GM21786 (cell line): ENCODE data around the gene ATF4.

Experiments
- ATAC-seq: cut with Tn5 transposase; IDR thresholded peaks from one replicate; pipeline ENCODE4 v1.9.1; 2021; ENCODE audit not compliant: unreplicated experiment

Gene ATF4

GRCh38 chr22:39520226-39521105, at the start of gene ATF4:
TSS of gene ATF4 (plus strand) at chr22:39520562. CDS start at chr22:39521446, 884 bp downstream.
- peak; percentile 36 for ATAC-seq

DNA sequence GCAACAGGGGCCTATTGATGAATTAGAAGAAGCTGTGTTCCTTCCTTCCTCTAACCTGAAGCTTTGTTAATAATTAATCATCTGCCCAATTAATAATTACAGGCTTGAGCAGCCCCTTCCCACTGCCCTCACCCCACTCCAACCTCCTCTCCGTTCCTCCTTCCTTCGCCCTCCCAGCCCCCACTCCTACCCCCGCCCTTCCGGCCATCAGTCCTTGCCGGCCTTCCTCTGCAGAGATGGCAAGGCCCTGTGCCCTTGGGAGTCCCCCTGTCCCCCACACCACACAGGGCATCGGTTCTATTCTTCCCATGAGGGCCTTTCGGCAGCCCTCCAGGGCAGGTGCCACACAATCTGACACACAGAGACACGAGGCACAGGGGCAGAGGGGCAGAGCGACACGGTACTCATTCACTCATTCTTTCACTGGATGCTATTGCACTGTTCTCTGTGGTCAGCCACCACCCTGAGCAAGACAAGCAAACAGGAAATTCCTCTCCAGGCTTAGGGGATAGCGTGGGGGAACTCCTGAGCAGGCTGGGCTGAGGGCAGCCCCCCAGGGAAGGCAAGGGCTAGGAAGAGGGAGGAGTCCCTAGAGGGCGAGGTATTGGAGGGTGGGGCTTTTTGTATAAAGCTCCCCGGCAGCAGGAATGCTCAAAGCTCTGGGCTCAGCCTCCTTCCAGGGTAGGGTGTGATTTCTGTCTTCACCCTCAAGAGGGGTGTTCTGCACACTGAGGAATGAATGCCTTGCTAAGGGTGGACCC, 48.8 kb upstream of the ATF4 start:
- peak; percentile 70 for ATAC-seq

- ATAC-seq: no peak
These were observed 47.5 kb upstream of the ATF4 start for GRCh38 chr22:39472570-39473556.

- no peak for ATAC-seq
These were observed 46.5 kb upstream of the ATF4 start for GRCh38 chr22:39473851-39474250.

GRCh38 chr22:39474351-39475111, 45.8 kb upstream of the ATF4 start:
- ATAC-seq: no peak

- no peak for ATAC-seq
These were observed 45.0 kb upstream of the ATF4 start for GRCh38 chr22:39475337-39475736.

DNA sequence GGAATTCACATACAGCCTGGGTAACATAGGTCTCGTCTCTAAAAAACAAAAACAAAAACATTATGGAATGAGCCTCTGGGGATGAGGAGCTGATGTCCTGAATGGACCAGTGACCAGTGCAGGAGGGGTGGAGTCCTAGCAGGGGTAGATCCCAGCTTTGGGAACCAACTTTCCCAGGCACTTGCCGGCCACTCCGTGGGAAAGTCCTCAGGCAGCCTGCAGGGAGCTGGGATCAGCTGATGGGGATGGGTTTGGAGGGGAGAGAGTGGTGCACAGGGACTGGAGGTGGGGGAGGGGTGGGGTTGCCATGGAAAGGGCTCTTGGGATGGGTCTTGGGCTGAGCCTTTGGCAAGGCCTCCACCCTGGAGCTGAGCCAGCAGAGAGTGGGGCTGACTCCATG, 44.5 kb upstream of the ATF4 start:
- ATAC-seq: no peak

DNA sequence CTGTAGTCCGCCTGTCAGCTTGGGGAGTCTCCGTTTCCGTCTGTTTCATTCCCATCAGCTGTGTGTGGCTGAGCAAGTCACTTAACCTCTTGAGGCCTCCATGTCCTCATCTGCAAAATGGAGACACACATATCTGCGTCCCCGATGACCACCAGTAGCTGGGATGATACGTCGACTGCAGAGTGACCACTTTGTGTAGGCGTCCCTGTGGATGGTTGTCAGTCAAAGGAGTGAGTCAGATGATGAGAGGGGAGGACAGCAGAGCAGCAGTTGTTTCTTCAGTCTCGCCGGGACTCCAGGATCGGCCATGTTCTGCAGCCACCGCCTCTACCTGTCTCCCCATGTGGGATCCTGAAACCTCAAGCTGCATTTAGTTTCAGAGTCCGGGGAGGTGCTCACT, 43.7 kb upstream of the ATF4 start:
- ATAC-seq: no peak

GRCh38 chr22:39477542-39477941, 42.8 kb upstream of the ATF4 start:
- ATAC-seq: no peak

- ATAC-seq: no peak
These were observed 41.9 kb upstream of the ATF4 start for GRCh38 chr22:39478441-39478850.

- ATAC-seq: no peak
These were observed 41.1 kb upstream of the ATF4 start for GRCh38 chr22:39479254-39479653.

- no peak for ATAC-seq
These were observed 39.8 kb upstream of the ATF4 start for GRCh38 chr22:39480557-39480956.

DNA sequence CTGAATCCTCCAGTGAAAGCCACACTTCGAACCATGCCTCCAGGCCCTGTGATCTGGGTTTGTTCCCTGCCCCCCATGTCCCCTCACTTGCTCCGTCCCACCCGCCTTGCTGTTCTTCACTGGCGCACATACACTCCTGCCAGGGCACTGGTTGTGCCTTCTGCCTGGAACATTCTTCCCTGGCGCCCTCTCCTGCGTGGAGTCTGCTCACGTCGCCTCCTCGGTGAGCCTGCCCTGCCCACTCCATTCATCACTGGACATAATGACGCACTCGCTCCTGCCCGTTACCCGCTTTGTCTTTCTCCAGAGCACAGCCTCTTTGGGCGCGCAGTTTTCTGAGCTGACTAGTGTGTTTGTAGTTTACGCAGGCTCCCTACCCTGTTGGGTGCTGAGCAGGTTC, 39.3 kb upstream of the ATF4 start:
- no peak for ATAC-seq

DNA sequence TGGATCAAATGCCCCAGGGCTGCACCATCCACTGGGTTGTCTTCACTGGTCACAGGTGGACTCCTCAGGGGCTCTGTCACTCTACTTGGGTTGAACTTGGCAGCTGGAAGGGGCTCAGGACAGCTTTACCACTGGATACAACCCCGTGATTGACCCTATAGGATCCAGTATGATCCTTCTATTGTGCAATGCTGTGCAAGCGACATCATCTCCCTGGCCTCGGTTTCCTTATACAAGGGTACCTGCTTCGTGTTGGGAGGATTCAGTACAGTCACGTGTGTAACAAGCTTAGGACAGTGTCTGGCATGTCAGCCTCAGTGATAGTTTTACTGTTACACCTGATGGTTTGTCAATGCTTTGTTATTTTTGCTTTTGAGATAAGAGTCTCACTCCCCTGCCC, 38.8 kb upstream of the ATF4 start:
- ATAC-seq: no peak

GRCh38 chr22:39482768-39483167, 37.6 kb upstream of the ATF4 start:
- no peak for ATAC-seq

- no peak for ATAC-seq
These were observed 33.2 kb upstream of the ATF4 start for GRCh38 chr22:39486951-39487825.

DNA sequence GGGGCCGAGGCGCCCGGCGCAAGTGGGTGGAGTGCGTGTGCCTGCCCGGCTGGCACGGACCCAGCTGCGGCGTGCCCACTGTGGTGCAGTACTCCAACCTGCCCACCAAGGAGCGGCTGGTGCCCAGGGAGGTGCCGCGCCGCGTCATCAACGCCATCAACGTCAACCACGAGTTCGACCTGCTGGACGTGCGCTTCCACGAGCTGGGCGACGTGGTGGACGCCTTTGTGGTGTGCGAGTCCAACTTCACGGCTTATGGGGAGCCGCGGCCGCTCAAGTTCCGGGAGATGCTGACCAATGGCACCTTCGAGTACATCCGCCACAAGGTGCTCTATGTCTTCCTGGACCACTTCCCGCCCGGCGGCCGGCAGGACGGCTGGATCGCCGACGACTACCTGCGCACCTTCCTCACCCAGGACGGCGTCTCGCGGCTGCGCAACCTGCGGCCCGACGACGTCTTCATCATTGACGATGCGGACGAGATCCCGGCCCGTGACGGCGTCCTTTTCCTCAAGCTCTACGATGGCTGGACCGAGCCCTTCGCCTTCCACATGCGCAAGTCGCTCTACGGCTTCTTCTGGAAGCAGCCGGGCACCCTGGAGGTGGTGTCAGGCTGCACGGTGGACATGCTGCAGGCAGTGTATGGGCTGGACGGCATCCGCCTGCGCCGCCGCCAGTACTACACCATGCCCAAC, 32.4 kb upstream of the ATF4 start:
- ATAC-seq: no peak

DNA sequence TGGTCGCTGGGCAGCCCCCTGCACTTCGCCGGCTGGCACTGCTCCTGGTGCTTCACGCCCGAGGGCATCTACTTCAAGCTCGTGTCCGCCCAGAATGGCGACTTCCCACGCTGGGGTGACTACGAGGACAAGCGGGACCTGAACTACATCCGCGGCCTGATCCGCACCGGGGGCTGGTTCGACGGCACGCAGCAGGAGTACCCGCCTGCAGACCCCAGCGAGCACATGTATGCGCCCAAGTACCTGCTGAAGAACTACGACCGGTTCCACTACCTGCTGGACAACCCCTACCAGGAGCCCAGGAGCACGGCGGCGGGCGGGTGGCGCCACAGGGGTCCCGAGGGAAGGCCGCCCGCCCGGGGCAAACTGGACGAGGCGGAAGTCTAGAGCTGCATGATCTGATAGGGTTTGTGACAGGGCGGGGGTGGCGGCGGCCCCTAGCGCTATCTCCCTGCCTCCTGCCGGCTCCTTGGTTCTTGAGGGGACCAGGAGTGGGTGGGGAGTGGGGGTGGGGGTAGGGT, 31.7 kb upstream of the ATF4 start:
- no peak for ATAC-seq
